T-helper 17 cell (primary cell): ENCODE results near the gene CAMK1G. TPM values are rescaled to one million over a fixed set of nuclear protein-coding genes. Genes with fewer than 3 reads are reported as not detected.

ENCODE experiments used
- ATAC-seq: fragments of 150-1000 bp; cut with Tn5 transposase; 2 replicates; pipeline ENCODE4 v1.10.0; 2021; ENCODE audit warnings: mild to moderate bottlenecking, moderate library complexity
- DNase-seq, 3 donors: peaks; one replicate each; pipeline versions ENCODE4 v3.0.0 to v3.0.0-alpha.2; 2020 to 2021
- H3K9me3 ChIP-seq: one replicate; pipeline ENCODE4 v1.7.0; 2013; ENCODE audit warnings: low read length, mild to moderate bottlenecking; ENCODE audit not compliant: control insufficient read depth, poor library complexity, severe bottlenecking
- H3K27ac Mint-ChIP-seq: one replicate; pipeline ENCODE4 v1.8.0; 2022; ENCODE audit warnings: mild to moderate bottlenecking, moderate library complexity, mixed read lengths
- H3K27me3 Mint-ChIP-seq: one replicate; pipeline ENCODE4 v1.8.0; 2022; ENCODE audit warnings: mixed read lengths
- H3K36me3 Mint-ChIP-seq: one replicate; pipeline ENCODE4 v1.8.0; 2022; ENCODE audit warnings: low read depth, mixed read lengths
- H3K4me1 Mint-ChIP-seq: one replicate; pipeline ENCODE4 v1.8.0; 2022; ENCODE audit warnings: mild to moderate bottlenecking, mixed read lengths
- H3K4me3 Mint-ChIP-seq: one replicate; pipeline ENCODE4 v1.8.0; 2022; ENCODE audit warnings: mild to moderate bottlenecking, moderate library complexity, mixed read lengths
- total RNA-seq, 4 donors: library from RNA in 2 of 4; stranded (reverse) in 2 of 4; gene quantifications; one replicate each; pipeline ENCODE4 v1.2.3 and lab custom pipeline; 2022 to 2026

The CAMK1G gene
- total RNA-seq, 2 donors from 2014 or later: not detected

DNA sequence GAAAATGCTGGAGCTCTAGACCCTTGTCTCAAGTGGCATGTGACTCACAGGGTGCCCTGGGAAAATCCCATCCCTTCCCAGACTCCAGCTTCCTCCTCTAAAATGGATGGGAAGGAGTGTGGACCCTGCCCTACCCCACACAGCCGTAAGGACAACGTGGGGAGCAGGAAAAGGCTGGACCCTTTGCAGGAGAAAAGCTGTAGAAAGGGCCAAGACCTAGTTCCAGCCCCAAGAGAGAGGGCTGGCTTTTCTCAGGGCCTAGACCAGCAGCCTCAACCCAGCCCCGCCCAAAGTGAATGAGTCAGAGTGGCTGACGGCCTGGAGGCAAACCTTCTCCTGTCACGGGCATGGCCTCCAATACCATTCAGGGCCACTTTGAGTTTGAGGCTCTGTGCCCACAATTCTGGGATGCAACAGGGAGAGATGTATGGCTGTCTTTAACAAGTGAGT is 67.6 kb downstream of the CAMK1G start:
- Mint-ChIP-seq H3K27ac (peak overlapping the region; percentile 77), H3K4me3 (no peak overlapping the region), H3K27me3 (no peaks in the 10 kb centered on the region), H3K36me3 (no peaks in the 10 kb centered on the region), H3K4me1 (peaks cover 30% of the 10 kb centered on the region)
- ATAC-seq (peak; percentile 93), DNase-seq (peak in 2 of 3 donors; percentile 28 to 33)
- no peaks in the 10 kb centered on the region for H3K9me3 ChIP-seq

- ATAC-seq: no peak
- peak within 1 kb of the TSS; percentile 10 for H3K4me3 Mint-ChIP-seq
- H3K27ac Mint-ChIP-seq: peak within 1 kb of the TSS; percentile 77
Measured at GRCh38 chr1:209652121-209652735, 68.7 kb downstream of the CAMK1G start, which contains the start of gene LAMB3. TSS of gene LAMB3 (minus strand) at chr1:209652425. CDS start at chr1:209650944, 1,481 bp downstream.

GRCh38 chr1:209652873-209653401 is 69.4 kb downstream of the CAMK1G start:
- peak overlapping the region; percentile 77 for H3K27ac Mint-ChIP-seq
- H3K9me3 ChIP-seq: no peaks in the 10 kb centered on the region
- H3K27me3 Mint-ChIP-seq: no peaks in the 10 kb centered on the region
- no peak for DNase-seq
- no peak for ATAC-seq
- H3K36me3 Mint-ChIP-seq: no peaks in the 10 kb centered on the region
- peaks cover 35% of the 10 kb centered on the region for H3K4me1 Mint-ChIP-seq
- no peak overlapping the region for H3K4me3 Mint-ChIP-seq

More at GRCh38 chr1:209652121-209652735, 68.7 kb downstream of the CAMK1G start, which contains the start of gene LAMB3:
- no peaks in the 10 kb centered on the region for H3K9me3 ChIP-seq
- Mint-ChIP-seq H3K4me1 (peaks cover 30% of the 10 kb centered on the region), H3K27me3 (no peaks in the 10 kb centered on the region), H3K36me3 (no peaks in the 10 kb centered on the region)
- DNase-seq: no peak

DNA sequence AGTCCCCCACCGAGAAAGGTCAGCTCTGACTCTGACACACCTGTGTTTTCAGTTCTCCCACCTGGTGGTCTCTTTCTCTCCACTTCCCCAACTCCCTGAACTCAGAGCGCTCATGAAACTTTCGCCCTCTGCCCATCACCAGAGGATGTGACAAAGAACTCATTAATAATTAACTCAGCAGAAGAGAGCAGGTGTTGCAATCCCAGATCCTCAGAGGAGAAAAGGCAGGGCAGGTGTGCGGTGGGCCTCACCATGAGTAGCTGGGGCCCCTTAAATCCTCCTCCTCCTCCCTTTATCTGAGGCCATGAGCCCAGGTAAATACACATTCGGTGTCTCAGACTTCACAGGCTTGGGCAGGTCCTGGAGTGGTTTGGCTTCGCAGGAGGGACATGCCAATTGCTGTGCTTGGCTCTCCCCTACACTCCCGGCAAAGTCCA is 70.4 kb downstream of the CAMK1G start:
- Mint-ChIP-seq H3K36me3 (no peaks in the 10 kb centered on the region), H3K4me1 (peaks cover 36% of the 10 kb centered on the region), H3K27ac (peak overlapping the region; percentile 61), H3K4me3 (no peak overlapping the region), H3K27me3 (no peaks in the 10 kb centered on the region)
- no peak for DNase-seq
- no peaks in the 10 kb centered on the region for H3K9me3 ChIP-seq
- ATAC-seq: no peak

- no peaks in the 10 kb centered on the region for H3K9me3 ChIP-seq
- ATAC-seq (no peak), DNase-seq (no peak)
- Mint-ChIP-seq H3K27me3 (no peaks in the 10 kb centered on the region), H3K4me3 (no peak overlapping the region), H3K4me1 (peaks cover 38% of the 10 kb centered on the region), H3K36me3 (no peaks in the 10 kb centered on the region), H3K27ac (no peak overlapping the region)
Measured at GRCh38 chr1:209655411-209656231, 72.1 kb downstream of the CAMK1G start.

DNA sequence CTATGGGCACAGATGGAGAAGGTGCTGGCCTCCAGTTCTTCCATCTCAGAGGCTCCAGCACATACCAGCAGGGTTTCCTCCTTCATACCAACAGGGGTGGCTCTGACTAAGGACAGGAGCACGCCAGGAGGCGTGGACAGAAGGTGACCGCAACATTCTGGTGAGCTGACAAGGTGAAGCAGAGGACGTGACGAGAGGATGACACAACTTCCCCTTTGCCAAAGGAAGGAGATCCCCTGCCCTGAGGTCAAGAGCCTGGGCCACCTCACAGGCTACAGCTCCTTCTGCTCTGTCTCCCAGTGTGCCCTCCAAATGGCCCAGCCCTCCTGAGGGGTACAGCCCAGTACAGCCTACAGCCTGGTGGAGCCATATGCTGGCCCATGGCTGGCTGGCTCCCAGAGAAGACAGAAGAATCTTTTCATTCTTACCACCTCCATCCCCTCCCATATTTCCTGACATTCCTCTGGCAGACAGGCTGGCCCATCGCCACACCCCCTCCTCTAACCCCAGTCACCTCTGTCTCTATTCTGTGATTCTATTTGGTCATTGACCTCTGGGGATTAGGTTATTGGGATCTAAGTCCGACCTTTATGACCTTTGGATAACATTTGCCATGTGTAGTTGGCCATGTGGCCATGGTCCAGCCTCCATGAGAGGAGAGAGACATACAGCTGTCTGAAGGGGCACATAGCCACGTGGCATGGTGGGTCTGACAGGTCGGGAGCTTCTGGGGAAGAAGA is 73.8 kb downstream of the CAMK1G start:
- H3K27ac Mint-ChIP-seq: peak overlapping the region; percentile 45
- H3K27me3 Mint-ChIP-seq: no peaks in the 10 kb centered on the region
- DNase-seq (no peak), ATAC-seq (peak; percentile 71)
- no peak overlapping the region for H3K4me3 Mint-ChIP-seq
- H3K4me1 Mint-ChIP-seq: peaks cover 33% of the 10 kb centered on the region
- H3K9me3 ChIP-seq: no peaks in the 10 kb centered on the region
- H3K36me3 Mint-ChIP-seq: no peaks in the 10 kb centered on the region

DNA sequence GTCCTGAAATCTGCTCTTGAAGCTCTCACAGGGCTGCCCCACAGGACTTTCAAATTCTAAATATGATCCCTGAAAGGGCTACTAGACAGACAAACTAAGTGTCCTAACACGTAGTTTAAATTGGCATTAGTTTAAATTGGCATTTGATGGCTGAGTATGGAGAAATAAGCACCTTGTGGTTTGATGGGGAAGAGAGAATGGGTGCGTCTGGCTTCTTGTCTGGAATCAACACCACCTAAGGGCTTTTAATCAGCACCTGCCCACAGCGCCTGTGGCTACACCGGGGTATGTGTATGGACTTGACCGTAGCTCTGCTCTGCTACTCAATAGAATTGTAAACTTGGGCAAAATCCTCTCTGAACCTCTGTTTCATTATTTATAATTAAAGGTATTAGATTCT is 74.4 kb downstream of the CAMK1G start:
- no peak overlapping the region for H3K4me3 Mint-ChIP-seq
- H3K27me3 Mint-ChIP-seq: no peaks in the 10 kb centered on the region
- peaks cover 27% of the 10 kb centered on the region for H3K4me1 Mint-ChIP-seq
- no peak for DNase-seq
- peak overlapping the region; percentile 45 for H3K27ac Mint-ChIP-seq
- no peak for ATAC-seq
- H3K9me3 ChIP-seq: no peaks in the 10 kb centered on the region
- no peaks in the 10 kb centered on the region for H3K36me3 Mint-ChIP-seq

DNA sequence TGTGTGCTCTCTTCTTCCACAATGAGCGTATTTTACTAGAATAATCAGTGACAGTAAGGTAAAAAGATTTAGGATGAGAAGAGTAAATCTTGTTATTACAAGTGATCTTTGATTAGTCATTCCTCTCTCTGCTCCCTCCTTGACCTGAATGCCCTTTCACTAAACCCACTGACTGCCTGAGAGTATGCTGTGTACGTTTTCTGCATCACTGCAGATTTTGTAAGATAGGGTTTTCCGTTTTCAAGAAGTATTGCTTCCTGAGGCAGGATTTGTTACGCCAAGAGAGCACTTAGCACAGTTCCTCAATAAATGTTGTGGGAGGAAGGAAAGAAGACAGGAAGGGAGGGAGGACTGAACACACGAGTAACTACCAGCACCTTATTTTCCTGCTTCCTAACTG is 76.4 kb downstream of the CAMK1G start:
- H3K4me1 Mint-ChIP-seq: peaks cover 23% of the 10 kb centered on the region
- H3K27ac Mint-ChIP-seq: peak overlapping the region; percentile 69

DNA sequence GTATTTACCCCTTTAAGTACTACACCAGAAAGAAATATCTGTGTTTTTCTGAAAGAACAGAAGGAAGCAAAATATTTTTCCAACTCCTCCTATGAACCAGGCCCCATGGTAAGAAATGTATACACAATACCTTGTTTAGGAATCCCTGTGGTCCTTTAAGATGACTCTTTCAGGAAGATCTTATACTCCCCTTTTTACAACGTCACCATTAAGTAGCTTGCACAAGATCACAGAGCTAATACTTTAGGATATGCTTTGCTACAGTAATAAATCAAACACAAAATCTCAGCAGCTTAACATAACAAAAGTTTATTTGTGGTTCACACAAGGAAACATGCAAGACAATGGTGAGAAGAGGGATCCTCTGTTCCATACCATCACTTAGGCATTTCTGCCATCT is 77.6 kb downstream of the CAMK1G start:
- ATAC-seq (no peak), DNase-seq (no peak)
- Mint-ChIP-seq H3K4me3 (no peak overlapping the region), H3K36me3 (peaks cover 3% of the 10 kb centered on the region), H3K4me1 (peaks cover 23% of the 10 kb centered on the region), H3K27ac (no peak overlapping the region), H3K27me3 (no peaks in the 10 kb centered on the region)
- H3K9me3 ChIP-seq: no peaks in the 10 kb centered on the region

More for the DNA sequence above, 76.4 kb downstream of the CAMK1G start:
- Mint-ChIP-seq H3K36me3 (peaks cover 3% of the 10 kb centered on the region), H3K4me3 (peak overlapping the region; percentile 25), H3K27me3 (no peaks in the 10 kb centered on the region)
- peak; percentile 40 for ATAC-seq
- DNase-seq: no peak
- no peaks in the 10 kb centered on the region for H3K9me3 ChIP-seq

GRCh38 chr1:209662879-209663327 is 79.4 kb downstream of the CAMK1G start:
- DNase-seq (no peak), ATAC-seq (no peak)
- Mint-ChIP-seq H3K4me1 (peaks cover 17% of the 10 kb centered on the region), H3K36me3 (peaks cover 3% of the 10 kb centered on the region), H3K4me3 (no peak overlapping the region), H3K27ac (no peak overlapping the region), H3K27me3 (no peaks in the 10 kb centered on the region)
- H3K9me3 ChIP-seq: no peaks in the 10 kb centered on the region
